Measurements from ENCODE around the gene TSPAN13. TPM values are rescaled to one million over a fixed set of nuclear protein-coding genes. Genes with fewer than 3 reads are reported as not detected.

TSPAN13 gene
- total RNA-seq, 1 donor from 2014 or later = 65.1 TPM

GRCh38 chr7:16785846-16786245, 32.3 kb downstream of the TSPAN13 start:
- Mint-ChIP-seq H3K36me3 (peaks cover 22% of the 10 kb centered on the region), H3K4me3 (no peak overlapping the region)

GRCh38 chr7:16786257-16786656, 32.7 kb downstream of the TSPAN13 start:
- peaks cover 22% of the 10 kb centered on the region for H3K36me3 Mint-ChIP-seq
- no peak for TF ChIP-seq CTCF (conservative IDR thresholded peaks at IDR 0.05)
- H3K9me3 Mint-ChIP-seq = no peaks in the 10 kb centered on the region
- no peak overlapping the region for H3K4me3 Mint-ChIP-seq
- no peaks in the 10 kb centered on the region for H3K4me1 Mint-ChIP-seq (ENCODE audit: unreplicated experiment)
- no peak overlapping the region for H3K27ac Mint-ChIP-seq
- H3K27me3 Mint-ChIP-seq = no peaks in the 10 kb centered on the region
- DNase-seq (ENCODE audit: extremely low spot score, unreplicated experiment) = no peak

More at GRCh38 chr7:16785846-16786245, 32.3 kb downstream of the TSPAN13 start:
- DNase-seq (ENCODE audit: extremely low spot score, unreplicated experiment) = no peak
- H3K9me3 Mint-ChIP-seq = no peaks in the 10 kb centered on the region
- H3K27ac Mint-ChIP-seq = no peak overlapping the region
- no peaks in the 10 kb centered on the region for H3K4me1 Mint-ChIP-seq (ENCODE audit: unreplicated experiment)
- H3K27me3 Mint-ChIP-seq = no peaks in the 10 kb centered on the region
- no peak for TF ChIP-seq CTCF (conservative IDR thresholded peaks at IDR 0.05)

GRCh38 chr7:16787127-16787526, 33.6 kb downstream of the TSPAN13 start:
- DNase-seq (ENCODE audit: extremely low spot score, unreplicated experiment) = no peak
- no peak for TF ChIP-seq CTCF (conservative IDR thresholded peaks at IDR 0.05)
- Mint-ChIP-seq H3K27me3 (no peaks in the 10 kb centered on the region), H3K9me3 (no peaks in the 10 kb centered on the region), H3K4me1 (ENCODE audit: unreplicated experiment) (no peaks in the 10 kb centered on the region), H3K36me3 (peaks cover 19% of the 10 kb centered on the region), H3K4me3 (no peak overlapping the region), H3K27ac (peak overlapping the region; percentile 6)

- no peak overlapping the region for H3K4me3 Mint-ChIP-seq
- no peak for DNase-seq (ENCODE audit: extremely low spot score, unreplicated experiment)
- no peaks in the 10 kb centered on the region for H3K27me3 Mint-ChIP-seq
- no peaks in the 10 kb centered on the region for H3K9me3 Mint-ChIP-seq
- no peak overlapping the region for H3K27ac Mint-ChIP-seq
- H3K4me1 Mint-ChIP-seq (ENCODE audit: unreplicated experiment) = no peaks in the 10 kb centered on the region
- no peak for TF ChIP-seq CTCF (conservative IDR thresholded peaks at IDR 0.05)
- H3K36me3 Mint-ChIP-seq = peaks cover 8% of the 10 kb centered on the region
These were observed 37.5 kb downstream of the TSPAN13 start for GRCh38 chr7:16791071-16791470.

- Mint-ChIP-seq H3K36me3 (peaks cover 7% of the 10 kb centered on the region), H3K9me3 (no peaks in the 10 kb centered on the region), H3K27me3 (no peaks in the 10 kb centered on the region), H3K4me1 (ENCODE audit: unreplicated experiment) (peaks cover 4% of the 10 kb centered on the region), H3K4me3 (no peak overlapping the region), H3K27ac (peak overlapping the region; percentile 24)
- DNase-seq (ENCODE audit: extremely low spot score, unreplicated experiment) = no peak
- no peak for TF ChIP-seq CTCF (conservative IDR thresholded peaks at IDR 0.05)
These were observed 38.5 kb downstream of the TSPAN13 start for GRCh38 chr7:16791905-16792698.

Measured in type B pancreatic cell (in vitro differentiated cells).